HL-60 (cell line): ENCODE results near the gene LTBR.
"Not testable (repeated sequence)": the region's sequence is repeated elsewhere in the genome, so short reads cannot be mapped to it uniquely, and the experiment has no call there.

Experiments used
- DNase-seq, 2 experiments: peaks; one replicate each; pipeline ENCODE4 v3.0.0-alpha.2; 2010 to 2020; ENCODE audit warnings: low read depth in 1 of 2, low spot score in 1 of 2
- H3K27ac ChIP-seq: fragments of 250-450 bp; sonication (Bioruptor Pico); replicated peaks from 2 replicates; pipeline ENCODE4 v1.5.1; 2020; ENCODE audit warnings: mild to moderate bottlenecking, moderate library complexity
- H3K27me3 ChIP-seq: fragments of 250-450 bp; sonication (Bioruptor Pico); 2 replicates; pipeline ENCODE4 v1.5.1; 2021; ENCODE audit warnings: mild to moderate bottlenecking, moderate library complexity; ENCODE audit not compliant: insufficient read depth, poor library complexity, severe bottlenecking
- H3K4me3 ChIP-seq: replicated peaks from 2 replicates; pipeline ENCODE4 v1.5.1; 2011; ENCODE audit warnings: mild to moderate bottlenecking, control low read depth, low read length; ENCODE audit not compliant: insufficient read depth
- CTCF ChIP-seq: IDR thresholded peaks from one replicate; pipeline ENCODE4 v1.5.1; 2011; ENCODE audit warnings: low read length, control low read depth, inconsistent platforms; ENCODE audit not compliant: insufficient read depth
- GABPA ChIP-seq: IDR thresholded peaks from 2 replicates; pipeline ENCODE4 v1.6.1; 2012; ENCODE audit warnings: low read depth
- POLR2AphosphoS5 ChIP-seq: IDR thresholded peaks from 2 replicates; pipeline ENCODE4 v1.6.1; 2012; ENCODE audit warnings: low read depth
- REST ChIP-seq: IDR thresholded peaks from 2 replicates; pipeline ENCODE4 v1.6.1; 2012; ENCODE audit warnings: low read depth; ENCODE audit not compliant: insufficient replicate concordance
- SPI1 ChIP-seq: IDR thresholded peaks from 2 replicates; pipeline ENCODE4 v1.6.1; 2012; ENCODE audit warnings: low read depth, mild to moderate bottlenecking, borderline replicate concordance

Gene LTBR

GRCh38 chr12:6425590-6426531, 41.9 kb downstream of the LTBR start:
- Histone ChIP-seq H3K27ac (no peak overlapping the region), H3K4me3 (no peak overlapping the region), H3K27me3 (no peaks in the 10 kb centered on the region)
- peak in 1 of 2 experiments; percentile 29 for DNase-seq
- TF ChIP-seq SPI1 (no peak), REST (no peak), CTCF (no peak), POLR2AphosphoS5 (no peak), GABPA (no peak)

- no peak overlapping the region for H3K27ac ChIP-seq
- DNase-seq: peak in 1 of 2 experiments; percentile 3
- H3K27me3 ChIP-seq: no peaks in the 10 kb centered on the region
- TF ChIP-seq REST (no peak), GABPA (no peak), SPI1 (no peak), POLR2AphosphoS5 (no peak), CTCF (no peak)
- H3K4me3 ChIP-seq: no peak overlapping the region
Measured at GRCh38 chr12:6426882-6427671, 43.1 kb downstream of the LTBR start.

GRCh38 chr12:6427796-6428195, 43.8 kb downstream of the LTBR start:
- not testable (repeated sequence) for H3K27ac ChIP-seq, H3K27me3 ChIP-seq, H3K4me3 ChIP-seq, DNase-seq

GRCh38 chr12:6428326-6428725, 44.4 kb downstream of the LTBR start:
- DNase-seq: no peak
- no peak overlapping the region for H3K4me3 ChIP-seq
- TF ChIP-seq POLR2AphosphoS5 (no peak), CTCF (no peak), REST (no peak), SPI1 (no peak), GABPA (no peak)
- H3K27ac ChIP-seq: no peak overlapping the region
- H3K27me3 ChIP-seq: no peaks in the 10 kb centered on the region
